ENCODE results near the gene MAPKAPK2. TPM values are rescaled to one million over a fixed set of nuclear protein-coding genes. Genes with fewer than 3 reads are reported as not detected.

Gene MAPKAPK2
- polyA plus RNA-seq, 3 donors = 1.6 to 56.9 (median 2.2) TPM

DNA sequence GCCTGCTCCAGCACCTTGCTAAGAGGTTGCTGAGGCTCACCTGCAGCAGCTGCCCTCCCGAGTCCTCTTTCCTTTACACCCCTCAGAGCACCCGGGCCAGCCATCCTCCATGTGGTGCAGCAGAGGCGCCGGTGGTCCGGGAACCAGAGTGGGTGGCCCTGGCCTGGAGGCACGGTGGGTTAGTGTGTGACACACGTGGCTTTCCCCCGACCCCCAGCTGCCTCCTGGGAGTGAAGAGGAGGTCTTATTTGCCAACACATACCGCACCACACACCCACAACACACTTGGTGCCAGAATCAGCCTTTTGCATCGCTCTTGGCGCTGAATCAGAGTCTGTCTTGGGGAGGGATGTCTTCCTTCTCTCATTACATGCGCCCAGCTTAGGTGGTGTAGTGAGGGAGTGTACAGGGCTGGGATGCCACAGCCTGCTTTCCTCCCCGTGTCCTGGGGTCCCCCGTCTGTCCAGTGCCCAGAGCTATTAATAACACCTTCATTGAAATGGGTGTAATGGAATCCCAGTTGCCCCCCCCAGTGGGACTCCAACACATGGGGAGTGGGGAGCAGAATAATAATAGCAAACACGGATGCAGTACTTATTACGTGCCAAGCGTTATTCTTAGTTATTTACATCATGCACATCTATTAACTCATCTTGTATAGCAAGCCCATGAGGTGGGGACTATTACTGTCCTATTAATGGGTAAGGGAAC lies 38.2 kb downstream of the MAPKAPK2 start:
- Mint-ChIP-seq H3K27ac (no peak overlapping the region), H3K4me1 (peaks cover 71% of the 10 kb centered on the region), H3K36me3 (peaks cover 3 to 10% of the 10 kb centered on the region in 2 donors), H3K4me3 (no peak overlapping the region), H3K9me3 (no peaks in the 10 kb centered on the region), H3K27me3 (ENCODE audit: low read depth in 3 of 3) (peaks cover 0 to 2% (median 0%) of the 10 kb centered on the region in 3 donors)
- TF ChIP-seq, protein P1, sequence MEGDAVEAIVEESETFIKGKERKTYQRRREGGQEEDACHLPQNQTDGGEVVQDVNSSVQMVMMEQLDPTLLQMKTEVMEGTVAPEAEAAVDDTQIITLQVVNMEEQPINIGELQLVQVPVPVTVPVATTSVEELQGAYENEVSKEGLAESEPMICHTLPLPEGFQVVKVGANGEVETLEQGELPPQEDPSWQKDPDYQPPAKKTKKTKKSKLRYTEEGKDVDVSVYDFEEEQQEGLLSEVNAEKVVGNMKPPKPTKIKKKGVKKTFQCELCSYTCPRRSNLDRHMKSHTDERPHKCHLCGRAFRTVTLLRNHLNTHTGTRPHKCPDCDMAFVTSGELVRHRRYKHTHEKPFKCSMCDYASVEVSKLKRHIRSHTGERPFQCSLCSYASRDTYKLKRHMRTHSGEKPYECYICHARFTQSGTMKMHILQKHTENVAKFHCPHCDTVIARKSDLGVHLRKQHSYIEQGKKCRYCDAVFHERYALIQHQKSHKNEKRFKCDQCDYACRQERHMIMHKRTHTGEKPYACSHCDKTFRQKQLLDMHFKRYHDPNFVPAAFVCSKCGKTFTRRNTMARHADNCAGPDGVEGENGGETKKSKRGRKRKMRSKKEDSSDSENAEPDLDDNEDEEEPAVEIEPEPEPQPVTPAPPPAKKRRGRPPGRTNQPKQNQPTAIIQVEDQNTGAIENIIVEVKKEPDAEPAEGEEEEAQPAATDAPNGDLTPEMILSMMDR (IDR thresholded peaks at IDR 0.05) = no peak
- Histone ChIP-seq H3K36me3 (replicated peaks in 1 of 2; ENCODE audit: control insufficient read depth in 1 of 2, insufficient read depth in 2 of 2, low read length in 2 of 2) (no peaks in the 10 kb centered on the region), H3K79me2 (ENCODE audit: insufficient read depth, low read length) (peaks cover 100% of the 10 kb centered on the region), H3K4me1 (ENCODE audit: control insufficient read depth in 1 of 2, insufficient read depth in 2 of 2, low read length in 2 of 2) (peaks cover 29 to 51% of the 10 kb centered on the region in 2 donors), H3K4me2 (replicated peaks; ENCODE audit: extremely low read depth, low read length, poor library complexity, severe bottlenecking) (no peak overlapping the region), H3K27ac (ENCODE audit: low read depth in 1 of 2, low read length in 2 of 2) (no peak overlapping the region), H4K20me1 (ENCODE audit: insufficient read depth, low read length) (peaks cover 100% of the 10 kb centered on the region), H3K27me3 (ENCODE audit: control insufficient read depth in 2 of 2, insufficient read depth in 2 of 2, low read length in 2 of 2) (no peaks in the 10 kb centered on the region), H2AFZ (ENCODE audit: insufficient read depth, low read depth, low read length, poor library complexity, severe bottlenecking) (no peak overlapping the region), H3K4me3 (replicated peaks in 1 of 3; ENCODE audit: low read depth in 2 of 3, low read length in 3 of 3) (no peak overlapping the region), H3K9ac (ENCODE audit: insufficient read depth, low read length, poor library complexity, severe bottlenecking) (no peak overlapping the region), H3K9me3 (replicated peaks in 1 of 2; ENCODE audit: control insufficient read depth in 1 of 2, insufficient read depth in 1 of 2, low read length in 2 of 2) (no peaks in the 10 kb centered on the region)
- no CpG with 5 or more reads among the region's 17 CpGs for WGBS (ENCODE audit: insufficient coverage)
- intact Hi-C loops (cut with micrococcal nuclease) = no loop called here
- no peak for DNase-seq

DNA sequence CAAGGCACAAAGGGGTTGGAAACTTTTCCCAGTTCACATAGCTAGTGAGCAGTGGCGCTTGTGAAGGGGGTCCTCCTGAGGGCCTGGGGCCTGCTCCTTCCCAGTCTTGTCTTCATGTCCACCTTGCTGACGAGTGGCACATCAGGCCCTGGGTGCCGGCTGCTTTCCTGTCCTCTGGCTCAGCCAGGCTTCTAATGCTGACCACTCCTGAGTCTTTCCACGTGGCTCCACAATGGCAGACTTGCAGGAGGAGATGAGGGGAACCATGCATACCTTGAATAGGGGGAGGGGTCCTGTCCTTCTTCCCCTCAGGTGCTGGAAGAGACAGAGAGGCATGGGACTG lies 38.7 kb downstream of the MAPKAPK2 start:
- Histone ChIP-seq H3K9ac (ENCODE audit: insufficient read depth, low read length, poor library complexity, severe bottlenecking) (no peak overlapping the region), H3K4me2 (replicated peaks; ENCODE audit: extremely low read depth, low read length, poor library complexity, severe bottlenecking) (no peak overlapping the region)

More for the DNA sequence above, 38.7 kb downstream of the MAPKAPK2 start:
- no peaks in the 10 kb centered on the region for H3K36me3 ChIP-seq (replicated peaks in 1 of 2; ENCODE audit: control insufficient read depth in 1 of 2, insufficient read depth in 2 of 2, low read length in 2 of 2)
- Mint-ChIP-seq H3K4me1 (peaks cover 74% of the 10 kb centered on the region), H3K4me3 (no peak overlapping the region), H3K36me3 (peaks cover 6 to 10% of the 10 kb centered on the region in 2 donors), H3K9me3 (no peaks in the 10 kb centered on the region), H3K27me3 (ENCODE audit: low read depth in 3 of 3) (peaks cover 0 to 5% (median 3%) of the 10 kb centered on the region in 3 donors), H3K27ac (no peak overlapping the region)
- intact Hi-C loops (cut with micrococcal nuclease) = no loop called here
- DNase-seq = no peak
- H3K79me2 ChIP-seq (ENCODE audit: insufficient read depth, low read length) = peaks cover 100% of the 10 kb centered on the region
- no peaks in the 10 kb centered on the region for H3K27me3 ChIP-seq (ENCODE audit: control insufficient read depth in 2 of 2, insufficient read depth in 2 of 2, low read length in 2 of 2)
- no peak overlapping the region for H3K4me3 ChIP-seq (replicated peaks in 1 of 3; ENCODE audit: low read depth in 2 of 3, low read length in 3 of 3)
- peaks cover 32 to 54% of the 10 kb centered on the region in 2 donors for H3K4me1 ChIP-seq (ENCODE audit: control insufficient read depth in 1 of 2, insufficient read depth in 2 of 2, low read length in 2 of 2)
- H3K27ac ChIP-seq (ENCODE audit: low read depth in 1 of 2, low read length in 2 of 2) = no peak overlapping the region
- WGBS (ENCODE audit: insufficient coverage) = 77% methylated on average over 4 of the region's 4 CpGs
- no peaks in the 10 kb centered on the region for H3K9me3 ChIP-seq (replicated peaks in 1 of 2; ENCODE audit: control insufficient read depth in 1 of 2, insufficient read depth in 1 of 2, low read length in 2 of 2)
- peaks cover 100% of the 10 kb centered on the region for H4K20me1 ChIP-seq (ENCODE audit: insufficient read depth, low read length)
- TF ChIP-seq, protein P1 (IDR thresholded peaks at IDR 0.05) = no peak
- H2AFZ ChIP-seq (ENCODE audit: insufficient read depth, low read depth, low read length, poor library complexity, severe bottlenecking) = no peak overlapping the region

All from CD14-positive monocyte (primary cell).